Endothelial cell of umbilical vein (primary cell): Measurements from ENCODE around the gene SEC16B. TPM values are rescaled to one million over a fixed set of nuclear protein-coding genes. Genes with fewer than 3 reads are reported as not detected.

Source experiments
- BruUV-seq: library from RNA; stranded (reverse); fragments of 400-500 nt; replicated peaks from 2 replicates; lab custom pipeline; 2021; lab: Mats Ljungman, UMichigan
- CTCF ChIA-PET: fragments of 300-600, 350-600 bp; sonication (Branson Sonifier 250); formaldehyde crosslinking; loops from one replicate; lab custom pipeline; 2021; ENCODE audit warnings: antibody characterized with exemption, inconsistent platforms; lab: Charles Lee
- POLR2A ChIA-PET: fragments of 300-600, 350-600 bp; sonication (Branson Sonifier 250); formaldehyde crosslinking; loops from one replicate; lab custom pipeline; 2021; ENCODE audit warnings: antibody characterized with exemption, inconsistent platforms; lab: Charles Lee
- DNase-seq: peaks from one replicate; pipeline ENCODE4 v3.0.0-alpha.2; 2011; ENCODE audit warnings: low read depth, low spot score
- FAIRE-seq: peaks from 2 replicates; lab custom pipeline; 2011; peaks lifted over from hg19 to GRCh38; lab: Jason Lieb, UNC
- H2AFZ ChIP-seq: 2 replicates; pipeline ENCODE4 v1.6.0; 2012; ENCODE audit warnings: low read depth, low read length, control low read depth, inconsistent platforms
- H3K27ac ChIP-seq: 2 replicates; pipeline ENCODE4 v1.5.1; 2011; ENCODE audit warnings: low read depth, mild to moderate bottlenecking, control low read depth, low read length, moderate library complexity; ENCODE audit not compliant: insufficient read depth
- H3K27me3 ChIP-seq, 2 experiments: 2 replicates each; pipeline versions ENCODE4 v1.6.0 to v1.6.1; 2011; ENCODE audit warnings: low read length in 2 of 2, mixed read lengths in 1 of 2; ENCODE audit not compliant: control insufficient read depth in 2 of 2, insufficient read depth in 2 of 2
- H3K36me3 ChIP-seq, 2 experiments: 2 replicates in 1 of 2; 3 replicates in 1 of 2; pipeline ENCODE4 v1.5.1; 2011; ENCODE audit warnings: low read length in 2 of 2, mild to moderate bottlenecking in 1 of 2, moderate library complexity in 1 of 2; ENCODE audit not compliant: control insufficient read depth in 2 of 2, insufficient read depth in 2 of 2; ENCODE audit errors: extremely low read depth in 1 of 2
- H3K4me1 ChIP-seq: 3 replicates; pipeline ENCODE4 v1.5.1; 2011; ENCODE audit warnings: mild to moderate bottlenecking, low read length; ENCODE audit not compliant: control insufficient read depth, insufficient read depth; ENCODE audit errors: extremely low read depth
- H3K4me2 ChIP-seq: 2 replicates; pipeline ENCODE4 v1.6.1; 2011; ENCODE audit warnings: low read length, control low read depth, mixed read lengths; ENCODE audit not compliant: insufficient read depth
- H3K4me3 ChIP-seq, 3 experiments: fragments of 200-600 bp in 1 of 3; sonication (generic), shearing (Covaris generic) in 1 of 3; replicated peaks in 1 of 3; 2 replicates each; pipeline ENCODE4 v1.5.1; 2011 to 2016; ENCODE audit warnings: control low read depth in 3 of 3, low read length in 3 of 3, mild to moderate bottlenecking in 2 of 3, inconsistent platforms in 1 of 3, low read depth in 1 of 3, moderate library complexity in 1 of 3; ENCODE audit not compliant: insufficient read depth in 1 of 3
- H3K79me2 ChIP-seq: 2 replicates; pipeline ENCODE4 v1.6.0; 2012; ENCODE audit warnings: low read length, inconsistent platforms; ENCODE audit not compliant: control insufficient read depth, insufficient read depth
- H3K9ac ChIP-seq: replicated peaks from 2 replicates; pipeline ENCODE3; 2011; ENCODE audit warnings: low read length, control low read depth; ENCODE audit not compliant: insufficient read depth; ENCODE audit errors: extremely low read depth
- H3K9me1 ChIP-seq: replicated peaks from 3 replicates; pipeline ENCODE4 v1.6.0; 2011; ENCODE audit warnings: mild to moderate bottlenecking, low read length; ENCODE audit not compliant: control insufficient read depth, insufficient read depth; ENCODE audit errors: extremely low read depth
- H3K9me3 ChIP-seq: replicated peaks from 2 replicates; pipeline ENCODE4 v1.5.1; 2012; ENCODE audit warnings: low read length, inconsistent platforms; ENCODE audit not compliant: control insufficient read depth, insufficient read depth
- H4K20me1 ChIP-seq: replicated peaks from 2 replicates; pipeline ENCODE3; 2011; ENCODE audit warnings: mild to moderate bottlenecking, low read length; ENCODE audit not compliant: control insufficient read depth, insufficient read depth; ENCODE audit errors: extremely low read depth
- EZH2 ChIP-seq: IDR thresholded peaks from 2 replicates; pipeline ENCODE4 v1.6.1; 2012; ENCODE audit warnings: borderline replicate concordance, low read depth, mild to moderate bottlenecking, moderate library complexity, low read length, inconsistent platforms; ENCODE audit not compliant: severe bottlenecking
- FOS ChIP-seq: IDR thresholded peaks from 2 replicates; pipeline ENCODE4 v1.6.1; 2011; ENCODE audit warnings: mild to moderate bottlenecking, low read length, moderate library complexity, borderline replicate concordance; ENCODE audit not compliant: insufficient read depth
- GATA2 ChIP-seq: IDR thresholded peaks from 2 replicates; pipeline ENCODE4 v1.7.0; 2011; ENCODE audit warnings: low read depth, mild to moderate bottlenecking, moderate library complexity, mixed read lengths, low read length; ENCODE audit not compliant: insufficient read length, insufficient read depth
- JUN ChIP-seq: IDR thresholded peaks from 2 replicates; pipeline ENCODE4 v1.6.1; 2011; ENCODE audit warnings: borderline replicate concordance, low read depth; ENCODE audit not compliant: insufficient read length, insufficient read depth
- MYC ChIP-seq: IDR thresholded peaks from one replicate; pipeline ENCODE4 v1.6.1; 2011; ENCODE audit warnings: mild to moderate bottlenecking, low read depth, low read length
- POLR2A ChIP-seq: IDR thresholded peaks from 2 replicates; pipeline ENCODE4 v1.6.1; 2012; ENCODE audit warnings: low read depth, mild to moderate bottlenecking, control low read depth, low read length
- POLR2AphosphoS5 ChIP-seq: IDR thresholded peaks from 2 replicates; pipeline ENCODE4 v1.6.1; 2012; ENCODE audit warnings: low read depth, mild to moderate bottlenecking, control low read depth, low read length, moderate library complexity; ENCODE audit not compliant: insufficient read depth
- dilution Hi-C: fragments of 300-500 bp; cut with MboI; formaldehyde crosslinking; loops from one replicate; pipeline ENCODE4 v1.15.0; 2019; ENCODE audit warnings: low sequenced_read_pairs; ENCODE audit not compliant: extremely low pct_ligation_motif_present
- intact Hi-C: fragments of 100-400 bp; cut with micrococcal nuclease; formaldehyde crosslinking; loops from one replicate; pipeline ENCODE4 v1.10.0; 2022
- polyA plus RNA-seq, 4 experiments: library from polyadenylated mRNA; depleted of rRNA in 3 of 4; stranded (reverse) in 3 of 4; unstranded in 1 of 4; fragments of >200 nt; gene quantifications; 2 replicates each; pipeline versions ENCODE4 v1.2.1 to v1.2.3, GENCODE V29; 2011 to 2012; ENCODE audit warnings: missing spikeins in 1 of 4
- total RNA-seq: library from RNA; stranded (reverse); gene quantifications from 2 replicates; pipeline ENCODE4 v1.2.3, GENCODE V29; 2021
- TF ChIP-seq, protein P1 (sequence below), 2 donors: IDR thresholded peaks; 1 replicate in 1 of 2; 2 replicates in 1 of 2; pipeline ENCODE4 v1.5.1; 2011; ENCODE audit warnings: low read length in 2 of 2, mild to moderate bottlenecking in 2 of 2, moderate library complexity in 2 of 2, control low read depth in 1 of 2, inconsistent platforms in 1 of 2, low read depth in 1 of 2; ENCODE audit not compliant: insufficient read depth in 1 of 2; ENCODE audit errors: extremely low read depth in 1 of 2
- TF ChIP-seq, protein P2 (sequence below): IDR thresholded peaks from 2 replicates; pipeline ENCODE4 v1.6.1; 2011; ENCODE audit not compliant: insufficient read depth, insufficient read length

Gene SEC16B
- total and polyA plus RNA-seq, 2 donors (not counting 3 experiments of a cell fraction or from before 2014, with no cell fraction given), result 0.44 to 0.58 TPM

DNA sequence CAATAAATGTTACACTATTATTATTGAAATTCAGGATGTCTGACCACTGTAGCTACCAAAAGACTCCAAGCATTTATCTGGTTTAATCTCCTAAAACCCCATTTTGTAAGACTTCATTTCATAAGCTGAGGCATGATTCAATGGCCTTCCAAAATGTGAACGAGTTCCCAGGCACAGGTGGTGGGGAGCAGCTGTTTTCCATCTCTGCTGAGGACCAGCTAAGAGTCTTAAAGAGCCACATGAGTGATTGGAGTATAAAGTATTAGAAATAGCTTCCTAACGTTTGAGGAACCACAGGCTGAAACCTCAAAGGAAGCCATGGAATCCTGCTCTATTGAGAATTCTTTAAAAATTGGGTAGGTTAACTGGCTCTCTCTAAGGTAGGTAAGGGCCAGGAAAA, 44.9 kb downstream of the SEC16B start:
- dilution Hi-C loops, result no loop called here
- Histone ChIP-seq H3K36me3 (no peaks in the 10 kb centered on the region), H3K9ac (no peak overlapping the region), H3K27ac (peak overlapping the region; percentile 100), H3K4me3 (no peak overlapping the region), H3K4me2 (no peak overlapping the region), H4K20me1 (no peaks in the 10 kb centered on the region), H3K4me1 (peaks cover 38% of the 10 kb centered on the region), H3K79me2 (no peaks in the 10 kb centered on the region), H2AFZ (peak overlapping the region; percentile 48), H3K27me3 (no peaks in the 10 kb centered on the region), H3K9me3 (no peaks in the 10 kb centered on the region), H3K9me1 (no peaks in the 10 kb centered on the region)
- ChIA-PET CTCF (interaction anchor here (1.3 to 3.2 kb wide), 4 partner anchors 12 to 1027 kb away, joined by 5 to 29 read pairs (median 12); no protein-coding TSS in a partner anchor), POLR2A (no interaction called here)
- no TSS peak for BruUV-seq
- TF ChIP-seq, protein P1, sequence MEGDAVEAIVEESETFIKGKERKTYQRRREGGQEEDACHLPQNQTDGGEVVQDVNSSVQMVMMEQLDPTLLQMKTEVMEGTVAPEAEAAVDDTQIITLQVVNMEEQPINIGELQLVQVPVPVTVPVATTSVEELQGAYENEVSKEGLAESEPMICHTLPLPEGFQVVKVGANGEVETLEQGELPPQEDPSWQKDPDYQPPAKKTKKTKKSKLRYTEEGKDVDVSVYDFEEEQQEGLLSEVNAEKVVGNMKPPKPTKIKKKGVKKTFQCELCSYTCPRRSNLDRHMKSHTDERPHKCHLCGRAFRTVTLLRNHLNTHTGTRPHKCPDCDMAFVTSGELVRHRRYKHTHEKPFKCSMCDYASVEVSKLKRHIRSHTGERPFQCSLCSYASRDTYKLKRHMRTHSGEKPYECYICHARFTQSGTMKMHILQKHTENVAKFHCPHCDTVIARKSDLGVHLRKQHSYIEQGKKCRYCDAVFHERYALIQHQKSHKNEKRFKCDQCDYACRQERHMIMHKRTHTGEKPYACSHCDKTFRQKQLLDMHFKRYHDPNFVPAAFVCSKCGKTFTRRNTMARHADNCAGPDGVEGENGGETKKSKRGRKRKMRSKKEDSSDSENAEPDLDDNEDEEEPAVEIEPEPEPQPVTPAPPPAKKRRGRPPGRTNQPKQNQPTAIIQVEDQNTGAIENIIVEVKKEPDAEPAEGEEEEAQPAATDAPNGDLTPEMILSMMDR (IDR thresholded peaks at IDR 0.05; ENCODE audit: extremely low read depth in 1 of 2, insufficient read depth in 1 of 2, low read depth in 1 of 2, low read length in 2 of 2), result no peak
- TF ChIP-seq EZH2, result no peak
- no peak for TF ChIP-seq JUN
- FAIRE-seq (no peak), DNase-seq (peak; percentile 5)
- intact Hi-C loops, result loop anchor here (5.0 kb wide), 3 partner anchors 143 to 1028 kb away; no protein-coding TSS in a partner anchor

DNA sequence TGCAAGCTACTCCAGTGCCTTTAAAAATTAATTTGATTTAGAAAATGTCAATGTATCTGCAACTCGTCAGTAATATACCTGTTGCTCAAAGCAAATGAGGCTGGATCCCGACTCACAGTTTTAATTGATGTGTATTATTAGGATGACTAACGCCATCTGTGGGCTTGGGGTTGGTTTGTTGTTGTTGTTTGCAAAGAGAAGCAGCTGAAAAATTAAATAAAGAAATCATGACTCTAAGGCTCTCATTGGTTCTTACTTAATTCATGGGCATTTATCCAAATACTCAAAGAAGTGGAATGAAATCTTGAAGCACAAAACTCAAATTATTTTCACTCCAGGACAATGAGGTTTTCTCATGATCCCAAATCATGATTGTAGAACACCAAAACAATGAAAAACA, 46.4 kb downstream of the SEC16B start:
- no peak overlapping the region for H3K4me2 ChIP-seq
- intact Hi-C loops (no loop called here), dilution Hi-C loops (no loop called here)
- H3K9me1 ChIP-seq, result no peaks in the 10 kb centered on the region
- FAIRE-seq (no peak), DNase-seq (no peak)
- no TSS peak for BruUV-seq
- H3K36me3 ChIP-seq, result no peaks in the 10 kb centered on the region
- H2AFZ ChIP-seq, result no peak overlapping the region
- no peaks in the 10 kb centered on the region for H4K20me1 ChIP-seq
- H3K4me3 ChIP-seq, result no peak overlapping the region
- no peak overlapping the region for H3K27ac ChIP-seq
- TF ChIP-seq, protein P2, sequence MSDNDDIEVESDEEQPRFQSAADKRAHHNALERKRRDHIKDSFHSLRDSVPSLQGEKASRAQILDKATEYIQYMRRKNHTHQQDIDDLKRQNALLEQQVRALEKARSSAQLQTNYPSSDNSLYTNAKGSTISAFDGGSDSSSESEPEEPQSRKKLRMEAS, result no peak
- TF ChIP-seq POLR2AphosphoS5 (no peak), POLR2A (no peak), GATA2 (no peak), EZH2 (no peak), MYC (no peak), JUN (no peak), FOS (no peak)
- TF ChIP-seq, protein P1 (IDR thresholded peaks at IDR 0.05; ENCODE audit: extremely low read depth in 1 of 2, insufficient read depth in 1 of 2, low read depth in 1 of 2, low read length in 2 of 2), result no peak
- CTCF ChIA-PET, result interaction anchor here (1.3 kb wide), 1 partner anchor 10 kb away, joined by 4 read pairs; no protein-coding TSS in a partner anchor
- H3K79me2 ChIP-seq, result no peaks in the 10 kb centered on the region
- POLR2A ChIA-PET, result no interaction called here
- H3K9ac ChIP-seq, result no peak overlapping the region
- no peaks in the 10 kb centered on the region for H3K27me3 ChIP-seq
- H3K9me3 ChIP-seq, result no peaks in the 10 kb centered on the region
- H3K4me1 ChIP-seq, result peaks cover 34% of the 10 kb centered on the region
